CD4-positive, alpha-beta T cell treated with Interleukin-15 for 4 hours (primary cell): ENCODE data around the gene ARID2.

ENCODE experiments used
- DNase-seq: peaks from one replicate; pipeline ENCODE4 v3.0.0-alpha.2; 2020; ENCODE audit warnings: low spot score

ARID2 gene

GRCh38 chr12:45729233-45730083, at the start of gene ARID2:
ARID2 (plus strand) TSS chr12:45729706; CDS start chr12:45729837, 131 bp downstream.
- peak; percentile 58 for DNase-seq

GRCh38 chr12:45680362-45680761, 49.1 kb upstream of the ARID2 start:
- no peak for DNase-seq

GRCh38 chr12:45681465-45681864, 48.0 kb upstream of the ARID2 start:
- no peak for DNase-seq

- no peak for DNase-seq
These were observed 43.8 kb upstream of the ARID2 start for GRCh38 chr12:45685680-45686079.

- no peak for DNase-seq
These were observed 42.2 kb upstream of the ARID2 start for GRCh38 chr12:45687081-45688015.

- DNase-seq: no peak
These were observed 41.3 kb upstream of the ARID2 start for GRCh38 chr12:45688183-45688582.

GRCh38 chr12:45695035-45695434, 34.5 kb upstream of the ARID2 start:
- DNase-seq: no peak

GRCh38 chr12:45695606-45696005, 33.9 kb upstream of the ARID2 start:
- DNase-seq: no peak

GRCh38 chr12:45696049-45696448, 33.5 kb upstream of the ARID2 start:
- DNase-seq: no peak

GRCh38 chr12:45697371-45697770, 32.1 kb upstream of the ARID2 start:
- no peak for DNase-seq

GRCh38 chr12:45701296-45701695, 28.2 kb upstream of the ARID2 start:
- DNase-seq: no peak

GRCh38 chr12:45703942-45704341, 25.6 kb upstream of the ARID2 start:
- DNase-seq: no peak

- no peak for DNase-seq
These were observed 24.5 kb upstream of the ARID2 start for GRCh38 chr12:45704968-45705367.

GRCh38 chr12:45705404-45705803, 24.1 kb upstream of the ARID2 start:
- DNase-seq: no peak

GRCh38 chr12:45707241-45707857, 22.2 kb upstream of the ARID2 start:
- DNase-seq: no peak

GRCh38 chr12:45708363-45708762, 21.1 kb upstream of the ARID2 start:
- no peak for DNase-seq

- no peak for DNase-seq
These were observed 20.6 kb upstream of the ARID2 start for GRCh38 chr12:45708901-45709300.

- DNase-seq: no peak
These were observed 17.2 kb upstream of the ARID2 start for GRCh38 chr12:45712319-45712718.

GRCh38 chr12:45713078-45713477, 16.4 kb upstream of the ARID2 start:
- no peak for DNase-seq

GRCh38 chr12:45718306-45718705, 11.2 kb upstream of the ARID2 start:
- no peak for DNase-seq

GRCh38 chr12:45720069-45720468, 9.4 kb upstream of the ARID2 start:
- no peak for DNase-seq

- DNase-seq: no peak
These were observed 8.1 kb upstream of the ARID2 start for GRCh38 chr12:45721369-45721768.
